ENCODE data around the gene ATP5F1D. TPM values are rescaled to one million over a fixed set of nuclear protein-coding genes. Genes with fewer than 3 reads are reported as not detected.

Gene ATP5F1D
- total RNA-seq, 1 donor from 2014 or later = 239 TPM

DNA sequence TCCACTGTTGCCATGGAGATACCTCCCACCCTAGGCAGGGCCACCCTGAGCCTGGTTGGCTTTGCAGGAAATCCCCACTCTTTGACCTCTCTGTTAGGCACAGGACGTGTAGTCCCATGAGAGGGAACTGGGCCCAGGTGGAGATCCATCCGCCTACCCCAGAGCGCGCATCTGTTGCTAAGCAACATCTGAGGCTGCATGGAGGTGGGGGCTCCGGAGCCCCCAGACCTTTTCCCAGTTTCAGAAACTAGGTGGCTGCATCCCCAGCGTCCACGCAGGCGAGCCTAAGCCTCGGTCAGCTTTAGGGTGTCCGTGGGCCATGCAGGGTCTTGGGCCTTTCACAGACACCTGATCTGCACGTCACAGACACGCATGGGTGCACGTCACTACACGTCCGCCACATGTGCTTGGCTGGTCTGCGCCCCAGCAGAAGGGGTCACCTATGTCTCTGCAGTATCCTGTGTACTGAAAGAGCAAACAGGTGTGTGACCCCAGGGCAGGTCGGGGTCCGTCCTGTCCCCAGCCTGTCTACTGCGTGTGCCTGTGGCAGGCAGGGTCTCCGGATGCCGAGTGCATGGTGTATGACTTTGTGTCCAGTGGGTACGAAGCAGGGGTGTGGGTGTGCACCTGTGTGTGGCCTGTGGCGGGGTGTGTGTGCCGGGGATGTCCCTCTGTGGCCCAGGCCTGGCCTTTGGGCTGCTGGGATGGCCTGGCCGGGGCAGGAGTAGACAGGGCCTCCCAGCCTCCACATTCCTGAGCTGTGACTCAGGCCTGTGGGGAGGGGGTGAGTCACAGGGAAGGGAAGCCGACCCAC is 23.5 kb downstream of the ATP5F1D start:
- Mint-ChIP-seq H3K9me3 (no peaks in the 10 kb centered on the region), H3K36me3 (ENCODE audit: low read depth) (peaks cover 7% of the 10 kb centered on the region), H3K4me1 (ENCODE audit: low read depth) (peaks cover 35% of the 10 kb centered on the region), H3K27me3 (ENCODE audit: insufficient read depth) (no peaks in the 10 kb centered on the region), H3K27ac (no peak overlapping the region), H3K4me3 (peak overlapping the region; percentile 49)
- DNase-seq (ENCODE audit: low spot score) = no peak
- intact Hi-C loops (cut with micrococcal nuclease) = no loop called here

- intact Hi-C loops (cut with micrococcal nuclease) = loop anchor here (1.0 kb wide), 1 partner anchor 21 kb away; no protein-coding TSS in a partner anchor
- peak overlapping the region; percentile 19 for H3K4me3 Mint-ChIP-seq
- no peaks in the 10 kb centered on the region for H3K27me3 Mint-ChIP-seq (ENCODE audit: insufficient read depth)
- H3K36me3 Mint-ChIP-seq (ENCODE audit: low read depth) = peaks cover 12% of the 10 kb centered on the region
- H3K4me1 Mint-ChIP-seq (ENCODE audit: low read depth) = peaks cover 41% of the 10 kb centered on the region
- no peak overlapping the region for H3K27ac Mint-ChIP-seq
- no peak for DNase-seq (ENCODE audit: low spot score)
- no peaks in the 10 kb centered on the region for H3K9me3 Mint-ChIP-seq
Observed at GRCh38 chr19:1265615-1266128, 24.1 kb downstream of the ATP5F1D start.

DNA sequence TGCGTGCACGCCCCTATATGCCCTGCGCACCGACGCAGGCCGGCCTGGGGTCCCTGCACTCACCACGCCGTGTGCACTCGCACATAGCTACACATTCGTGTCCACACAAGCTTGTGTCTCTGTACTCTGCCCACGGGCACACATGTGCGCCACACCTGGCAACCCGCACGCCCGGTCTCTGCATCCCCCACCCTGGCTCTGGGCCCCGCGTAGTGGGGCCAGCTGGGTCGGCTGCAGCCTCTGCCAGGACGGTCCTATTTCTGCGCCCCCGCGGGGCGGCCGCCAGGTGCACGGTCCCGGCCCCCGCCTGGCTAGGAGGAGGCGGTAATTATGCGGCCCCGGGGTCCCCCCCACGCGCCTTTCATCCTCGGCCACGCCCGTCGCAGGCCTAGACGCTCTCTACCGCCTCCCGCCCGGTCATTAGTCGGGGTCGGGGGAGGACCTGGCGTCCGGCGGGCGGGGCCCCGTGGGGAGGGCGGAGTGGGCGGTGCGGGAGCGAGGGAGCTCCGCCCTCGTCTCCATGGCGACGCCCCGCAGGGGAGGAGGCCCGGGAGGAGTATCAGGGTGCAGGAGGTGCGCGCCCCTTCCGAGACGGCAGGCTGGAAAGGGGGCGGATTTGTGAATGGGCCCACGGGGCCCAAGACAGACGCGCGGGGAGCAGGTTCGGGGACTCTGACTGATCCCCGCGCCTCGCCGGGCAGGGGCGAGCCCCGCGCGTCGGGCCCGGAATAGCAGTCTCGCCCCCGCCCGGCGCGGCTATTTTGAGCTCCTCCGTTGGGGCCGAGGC is 24.8 kb downstream of the ATP5F1D start:
- Mint-ChIP-seq H3K27ac (no peak overlapping the region), H3K36me3 (ENCODE audit: low read depth) (peaks cover 18% of the 10 kb centered on the region), H3K9me3 (no peaks in the 10 kb centered on the region), H3K27me3 (ENCODE audit: insufficient read depth) (no peaks in the 10 kb centered on the region), H3K4me1 (ENCODE audit: low read depth) (peaks cover 47% of the 10 kb centered on the region), H3K4me3 (peak overlapping the region; percentile 54)
- intact Hi-C loops (cut with micrococcal nuclease) = loop anchor here (1.0 kb wide), 1 partner anchor 22 kb away; no protein-coding TSS in a partner anchor
- DNase-seq (ENCODE audit: low spot score) = peak; percentile 89

DNA sequence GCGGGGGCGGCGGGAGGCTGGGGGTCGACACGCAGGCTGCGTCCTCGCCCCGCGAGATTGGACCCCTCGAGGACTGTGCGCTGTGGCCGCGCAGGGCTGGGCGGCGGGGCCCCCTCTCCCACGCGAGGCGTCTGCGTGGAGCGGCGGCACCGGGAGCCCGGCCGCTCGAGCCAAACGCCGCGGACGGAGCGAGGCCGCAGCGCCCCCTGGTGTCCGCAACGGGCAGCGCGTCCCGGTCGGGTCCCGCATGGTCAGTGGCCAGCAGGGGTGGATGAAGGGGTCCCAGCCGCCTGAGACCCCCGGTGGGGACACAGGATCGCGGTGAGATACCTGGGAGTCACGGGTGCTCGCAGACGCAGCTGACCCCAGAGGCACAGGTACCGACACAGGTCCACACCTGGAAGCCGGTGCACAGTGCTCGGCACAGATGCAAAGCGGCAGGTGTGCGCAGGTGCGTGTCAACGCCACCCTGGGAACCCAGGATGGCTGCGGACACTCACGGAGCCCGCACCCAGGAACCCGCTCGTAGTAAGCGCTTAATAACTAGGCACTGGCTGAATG is 25.4 kb downstream of the ATP5F1D start:
- Mint-ChIP-seq H3K4me3 (peak overlapping the region; percentile 53), H3K27ac (peak overlapping the region; percentile 72)

GRCh38 chr19:1267477-1268225 is 26.1 kb downstream of the ATP5F1D start:
- H3K4me1 Mint-ChIP-seq (ENCODE audit: low read depth) = peaks cover 45% of the 10 kb centered on the region
- peak overlapping the region; percentile 72 for H3K27ac Mint-ChIP-seq

More for the DNA sequence above, 25.4 kb downstream of the ATP5F1D start:
- Mint-ChIP-seq H3K4me1 (ENCODE audit: low read depth) (peaks cover 42% of the 10 kb centered on the region), H3K27me3 (ENCODE audit: insufficient read depth) (no peaks in the 10 kb centered on the region), H3K9me3 (no peaks in the 10 kb centered on the region), H3K36me3 (ENCODE audit: low read depth) (peaks cover 25% of the 10 kb centered on the region)
- intact Hi-C loops (cut with micrococcal nuclease) = loop anchor here (1.0 kb wide), 1 partner anchor 23 kb away; no protein-coding TSS in a partner anchor
- DNase-seq (ENCODE audit: low spot score) = peak; percentile 72

GRCh38 chr19:1268226-1269064 is 26.9 kb downstream of the ATP5F1D start:
- H3K9me3 Mint-ChIP-seq = no peaks in the 10 kb centered on the region
- peaks cover 33% of the 10 kb centered on the region for H3K36me3 Mint-ChIP-seq (ENCODE audit: low read depth)
- intact Hi-C loops (cut with micrococcal nuclease) = loop anchor here (1.0 kb wide), 3 partner anchors 7 to 222 kb away; partner anchors contain the start of gene PCSK4
- peak overlapping the region; percentile 73 for H3K27ac Mint-ChIP-seq
- DNase-seq (ENCODE audit: low spot score) = no peak
- no peaks in the 10 kb centered on the region for H3K27me3 Mint-ChIP-seq (ENCODE audit: insufficient read depth)
- H3K4me3 Mint-ChIP-seq = peak overlapping the region; percentile 79
- H3K4me1 Mint-ChIP-seq (ENCODE audit: low read depth) = peaks cover 43% of the 10 kb centered on the region

More at GRCh38 chr19:1267477-1268225, 26.1 kb downstream of the ATP5F1D start:
- Mint-ChIP-seq H3K4me3 (peak overlapping the region; percentile 53), H3K9me3 (no peaks in the 10 kb centered on the region), H3K36me3 (ENCODE audit: low read depth) (peaks cover 30% of the 10 kb centered on the region), H3K27me3 (ENCODE audit: insufficient read depth) (no peaks in the 10 kb centered on the region)
- intact Hi-C loops (cut with micrococcal nuclease) = no loop called here
- DNase-seq (ENCODE audit: low spot score) = no peak

DNA sequence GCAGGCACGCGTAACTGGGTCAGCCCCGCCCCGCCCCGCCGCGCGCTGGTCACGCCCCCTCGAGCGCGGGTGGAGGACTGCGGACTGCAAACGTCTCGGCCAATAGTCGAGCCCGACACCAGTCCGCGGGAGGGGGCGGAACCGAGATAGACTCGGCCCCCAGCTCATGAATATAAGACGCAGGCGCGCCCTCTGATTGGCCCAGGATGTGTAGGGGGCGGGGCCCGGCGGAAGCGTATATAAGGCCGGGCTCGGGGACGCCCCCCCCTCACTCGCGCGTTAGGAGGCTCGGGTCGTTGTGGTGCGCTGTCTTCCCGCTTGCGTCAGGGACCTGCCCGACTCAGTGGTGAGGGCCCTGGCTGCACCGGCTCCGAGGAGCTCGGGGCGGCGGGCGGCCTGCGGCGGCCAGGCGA is 27.5 kb downstream of the ATP5F1D start, which contains the start of gene CIRBP:
Gene CIRBP (plus strand): TSS at position 268 of the 413 bp plus-strand sequence. CDS start 1,602 bp downstream, outside the sequence.
- Mint-ChIP-seq H3K4me1 (ENCODE audit: low read depth) (peaks cover 43% of the 10 kb centered on the region), H3K27ac (peak within 1 kb of the TSS; percentile 91), H3K9me3 (no peaks in the 10 kb centered on the region), H3K4me3 (peak within 1 kb of the TSS; percentile 91), H3K27me3 (ENCODE audit: insufficient read depth) (no peaks in the 10 kb centered on the region), H3K36me3 (ENCODE audit: low read depth) (peaks cover 39% of the 10 kb centered on the region)
- peak; percentile 99 for DNase-seq (ENCODE audit: low spot score)
- intact Hi-C loops (cut with micrococcal nuclease) = loop anchor here (1.0 kb wide), 3 partner anchors 8 to 221 kb away; partner anchors contain the start of gene PCSK4

DNA sequence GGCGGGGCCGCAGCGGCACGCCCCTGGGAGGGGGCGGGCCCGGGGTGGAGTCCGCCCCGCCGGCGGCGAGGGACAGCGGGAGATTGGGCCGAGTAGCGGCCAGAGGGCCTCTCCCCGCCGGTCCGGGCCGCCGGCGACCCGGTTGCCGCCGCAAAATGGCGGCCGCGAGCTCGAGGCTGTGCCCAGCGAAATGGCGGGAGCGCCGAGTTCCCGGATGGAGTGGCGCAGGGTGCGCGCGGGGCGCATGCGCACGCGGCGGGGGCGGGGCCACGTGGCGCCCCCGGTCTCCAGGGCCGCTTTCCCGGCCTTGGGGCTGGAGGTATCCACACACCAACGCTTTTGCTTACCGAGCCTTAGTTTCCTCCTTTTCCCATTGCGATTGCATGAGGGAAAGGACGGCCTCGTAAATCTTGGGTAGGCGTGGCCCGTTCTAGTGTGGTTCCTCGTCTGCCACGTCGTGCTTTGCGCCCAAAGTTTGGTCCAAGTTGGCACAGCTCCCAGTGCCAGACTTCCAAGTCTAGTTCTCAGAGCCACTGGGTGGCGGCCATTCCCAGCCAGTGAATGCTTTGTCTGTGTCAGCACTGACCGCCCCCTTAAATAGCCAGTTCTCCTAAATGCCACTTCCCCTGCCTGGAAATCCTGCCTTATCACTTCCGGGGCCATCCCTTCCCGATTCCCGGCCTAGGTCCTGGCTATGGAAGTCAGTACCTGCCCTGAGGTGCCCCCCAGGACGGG is 28.1 kb downstream of the ATP5F1D start:
- peak; percentile 84 for DNase-seq (ENCODE audit: low spot score)
- Mint-ChIP-seq H3K27ac (peak overlapping the region; percentile 91), H3K36me3 (ENCODE audit: low read depth) (peaks cover 42% of the 10 kb centered on the region), H3K4me1 (ENCODE audit: low read depth) (peaks cover 43% of the 10 kb centered on the region), H3K9me3 (no peaks in the 10 kb centered on the region), H3K4me3 (peak overlapping the region; percentile 91), H3K27me3 (ENCODE audit: insufficient read depth) (no peaks in the 10 kb centered on the region)
- intact Hi-C loops (cut with micrococcal nuclease) = loop anchor here (1.0 kb wide), 3 partner anchors 8 to 221 kb away; partner anchors contain the start of gene PCSK4

GRCh38 chr19:1270213-1270853 is 28.8 kb downstream of the ATP5F1D start:
- DNase-seq (ENCODE audit: low spot score) = no peak

GRCh38 chr19:1270854-1271527 is 29.4 kb downstream of the ATP5F1D start:
- peaks cover 43% of the 10 kb centered on the region for H3K4me1 Mint-ChIP-seq (ENCODE audit: low read depth)
- H3K27ac Mint-ChIP-seq = peak overlapping the region; percentile 91
- no peaks in the 10 kb centered on the region for H3K9me3 Mint-ChIP-seq
- no peak for DNase-seq (ENCODE audit: low spot score)
- H3K4me3 Mint-ChIP-seq = peak overlapping the region; percentile 91
- H3K36me3 Mint-ChIP-seq (ENCODE audit: low read depth) = peaks cover 42% of the 10 kb centered on the region
- H3K27me3 Mint-ChIP-seq (ENCODE audit: insufficient read depth) = no peaks in the 10 kb centered on the region
- intact Hi-C loops (cut with micrococcal nuclease) = no loop called here

More at GRCh38 chr19:1270213-1270853, 28.8 kb downstream of the ATP5F1D start:
- no peaks in the 10 kb centered on the region for H3K9me3 Mint-ChIP-seq
- peaks cover 43% of the 10 kb centered on the region for H3K4me1 Mint-ChIP-seq (ENCODE audit: low read depth)
- H3K36me3 Mint-ChIP-seq (ENCODE audit: low read depth) = peaks cover 42% of the 10 kb centered on the region
- H3K27me3 Mint-ChIP-seq (ENCODE audit: insufficient read depth) = no peaks in the 10 kb centered on the region
- peak overlapping the region; percentile 91 for H3K27ac Mint-ChIP-seq
- H3K4me3 Mint-ChIP-seq = peak overlapping the region; percentile 91
- intact Hi-C loops (cut with micrococcal nuclease) = no loop called here
